HFF-Myc (cell line): Measurements from ENCODE around the gene PAX5.

Experiments used
- DNase-seq: peaks from one replicate; pipeline ENCODE4 v3.0.0-alpha.2; 2011; ENCODE audit warnings: low read depth; ENCODE audit errors: extremely low read depth
- H3K4me3 ChIP-seq: replicated peaks from 2 replicates; pipeline ENCODE4 v1.5.1; 2011; ENCODE audit warnings: low read depth, mild to moderate bottlenecking, control low read depth, low read length
- TF ChIP-seq, protein P1 (sequence below): IDR thresholded peaks from 2 replicates; pipeline ENCODE4 v1.5.1; 2012; ENCODE audit warnings: mild to moderate bottlenecking, low read depth, low read length, control low read depth; ENCODE audit errors: missing control alignments

The PAX5 gene

DNA sequence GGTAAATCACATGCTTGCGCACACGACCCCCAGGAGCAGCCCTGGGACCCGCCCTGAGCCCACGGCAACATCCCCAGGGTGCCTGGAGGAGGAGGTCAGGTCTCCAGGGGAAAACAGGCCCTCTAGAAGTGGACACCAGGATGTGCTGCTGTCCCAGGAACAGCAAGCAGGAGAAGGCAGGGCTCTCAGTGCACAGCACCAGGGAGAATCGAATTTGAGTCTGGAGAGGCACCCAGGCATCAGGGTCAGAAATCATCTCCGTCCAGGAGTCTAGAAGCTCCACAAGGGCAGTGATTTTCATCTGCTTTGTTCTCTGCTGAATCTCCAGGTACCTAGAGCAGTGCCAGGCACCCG lies 93.6 kb downstream of the PAX5 start:
- no peak overlapping the region for H3K4me3 ChIP-seq
- DNase-seq: no peak
- TF ChIP-seq, protein P1, sequence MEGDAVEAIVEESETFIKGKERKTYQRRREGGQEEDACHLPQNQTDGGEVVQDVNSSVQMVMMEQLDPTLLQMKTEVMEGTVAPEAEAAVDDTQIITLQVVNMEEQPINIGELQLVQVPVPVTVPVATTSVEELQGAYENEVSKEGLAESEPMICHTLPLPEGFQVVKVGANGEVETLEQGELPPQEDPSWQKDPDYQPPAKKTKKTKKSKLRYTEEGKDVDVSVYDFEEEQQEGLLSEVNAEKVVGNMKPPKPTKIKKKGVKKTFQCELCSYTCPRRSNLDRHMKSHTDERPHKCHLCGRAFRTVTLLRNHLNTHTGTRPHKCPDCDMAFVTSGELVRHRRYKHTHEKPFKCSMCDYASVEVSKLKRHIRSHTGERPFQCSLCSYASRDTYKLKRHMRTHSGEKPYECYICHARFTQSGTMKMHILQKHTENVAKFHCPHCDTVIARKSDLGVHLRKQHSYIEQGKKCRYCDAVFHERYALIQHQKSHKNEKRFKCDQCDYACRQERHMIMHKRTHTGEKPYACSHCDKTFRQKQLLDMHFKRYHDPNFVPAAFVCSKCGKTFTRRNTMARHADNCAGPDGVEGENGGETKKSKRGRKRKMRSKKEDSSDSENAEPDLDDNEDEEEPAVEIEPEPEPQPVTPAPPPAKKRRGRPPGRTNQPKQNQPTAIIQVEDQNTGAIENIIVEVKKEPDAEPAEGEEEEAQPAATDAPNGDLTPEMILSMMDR: no peak

DNA sequence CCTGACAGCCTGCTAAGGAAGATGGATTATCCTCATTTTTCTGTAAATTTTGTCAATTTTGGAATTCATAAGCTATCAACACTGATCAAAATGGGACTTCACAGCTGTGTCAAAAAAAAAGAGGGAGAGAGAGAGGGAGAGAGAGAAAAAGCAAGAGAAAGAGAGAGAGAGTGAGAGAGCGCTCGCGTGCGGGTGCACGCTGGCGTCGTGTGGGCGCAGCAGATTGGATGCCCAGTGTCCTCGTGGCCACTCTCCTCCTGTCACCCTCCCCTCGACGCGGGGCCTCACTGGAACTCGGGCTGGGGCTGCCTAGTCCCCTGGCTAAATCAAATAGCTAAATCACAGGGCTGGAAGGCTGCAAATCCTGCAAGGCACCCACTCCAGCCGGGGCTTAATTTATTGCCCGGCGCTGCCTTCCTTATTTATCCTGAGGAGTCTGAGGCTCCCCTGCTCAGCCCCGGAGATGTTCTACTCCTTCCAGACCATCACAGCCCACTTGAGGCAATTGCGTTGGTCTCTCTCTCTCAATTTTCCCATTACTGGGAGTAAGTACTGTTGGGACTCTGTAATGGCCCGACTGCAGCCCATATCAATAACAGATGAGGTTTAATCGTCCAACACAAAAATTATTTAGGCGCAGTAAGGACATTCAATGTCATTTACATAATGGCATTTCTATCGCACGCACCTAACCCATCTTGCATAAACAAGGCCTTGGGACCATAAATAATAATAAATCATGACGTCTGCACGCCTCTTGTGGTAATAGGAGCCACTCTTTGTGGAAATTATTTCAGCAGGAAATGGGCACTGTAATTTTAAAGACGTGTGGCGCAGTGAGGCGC lies 94.2 kb downstream of the PAX5 start:
- no peak for DNase-seq
- TF ChIP-seq, protein P1: no peak
- no peak overlapping the region for H3K4me3 ChIP-seq

DNA sequence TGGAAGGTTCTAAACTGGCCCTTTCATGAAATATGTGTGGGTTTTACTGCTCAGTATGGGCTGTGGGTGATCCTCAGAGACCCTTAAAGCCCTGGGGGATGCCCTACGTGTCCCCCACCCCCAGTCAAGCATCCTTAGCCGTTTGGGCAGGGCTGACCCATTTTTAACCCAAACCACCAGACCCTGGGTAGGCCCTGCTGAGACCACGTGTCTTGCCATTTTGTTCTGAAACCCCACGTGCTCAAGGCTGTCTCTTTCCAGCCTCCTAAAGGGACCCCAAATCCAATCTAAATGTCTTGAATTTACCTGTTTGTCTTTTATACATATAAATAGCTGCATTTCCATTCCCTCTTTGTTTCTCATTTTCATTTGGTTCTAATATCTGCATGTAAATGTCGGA lies 94.9 kb downstream of the PAX5 start:
- no peak for DNase-seq
- no peak overlapping the region for H3K4me3 ChIP-seq
- TF ChIP-seq, protein P1: no peak

DNA sequence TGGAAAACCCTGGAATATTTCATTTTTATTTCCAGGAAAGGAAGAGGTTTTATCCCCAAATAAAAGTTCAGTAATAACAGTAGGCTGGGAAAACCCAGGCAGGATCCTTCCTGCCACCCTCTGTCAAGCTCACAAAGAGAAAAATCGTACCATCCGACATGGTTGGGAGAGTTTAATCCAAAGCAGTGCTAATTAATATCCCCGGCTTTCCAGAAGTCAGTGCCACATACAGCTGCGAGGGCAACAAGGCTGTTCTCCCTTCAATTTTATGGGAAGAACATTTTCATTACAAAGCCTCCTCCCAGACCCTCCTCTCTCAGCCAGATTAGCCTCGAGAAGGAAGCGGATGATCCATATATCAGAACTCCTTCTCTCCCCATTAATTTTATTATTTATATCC lies 95.5 kb downstream of the PAX5 start:
- TF ChIP-seq, protein P1: no peak
- no peak overlapping the region for H3K4me3 ChIP-seq
- no peak for DNase-seq

DNA sequence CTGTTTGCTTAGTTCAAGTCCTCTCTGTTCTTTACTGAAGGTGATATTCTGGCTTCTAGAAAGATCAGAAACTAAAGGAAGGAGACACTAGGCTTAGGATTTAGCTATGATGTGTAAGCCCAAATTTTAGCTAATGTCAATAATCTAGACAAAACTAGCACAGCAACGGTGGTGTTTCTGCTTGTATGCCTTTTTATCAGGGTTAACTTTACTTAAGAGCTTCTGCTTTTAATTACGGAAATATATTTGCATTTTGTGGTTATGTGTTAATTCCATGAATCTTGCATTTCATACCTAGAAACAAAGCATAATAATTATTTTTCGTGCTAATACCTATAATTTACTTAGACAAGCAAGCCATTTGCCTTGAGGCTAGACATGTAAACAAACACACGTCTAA lies 96.1 kb downstream of the PAX5 start:
- H3K4me3 ChIP-seq: no peak overlapping the region
- DNase-seq: no peak
- TF ChIP-seq, protein P1: no peak

DNA sequence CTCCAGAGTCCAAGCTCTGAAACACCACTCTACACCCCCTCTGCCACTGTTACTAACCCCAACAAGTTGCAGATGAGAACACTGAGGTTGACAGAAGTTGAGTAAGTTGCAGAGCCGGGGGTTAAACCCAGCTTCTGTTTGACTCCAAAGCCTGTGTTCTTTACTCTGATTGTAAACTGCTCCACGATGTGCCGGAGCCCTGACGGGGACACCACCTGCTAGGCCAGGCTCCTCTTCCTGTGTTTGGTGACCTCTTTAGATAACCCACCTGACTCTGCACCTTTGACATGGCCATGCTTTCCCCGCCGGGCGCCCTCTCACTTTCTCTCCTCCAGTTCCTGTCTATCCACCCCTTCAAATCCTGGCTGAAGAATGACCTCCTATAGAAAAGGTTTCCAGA lies 96.7 kb downstream of the PAX5 start:
- H3K4me3 ChIP-seq: no peak overlapping the region
- TF ChIP-seq, protein P1: no peak
- DNase-seq: no peak

DNA sequence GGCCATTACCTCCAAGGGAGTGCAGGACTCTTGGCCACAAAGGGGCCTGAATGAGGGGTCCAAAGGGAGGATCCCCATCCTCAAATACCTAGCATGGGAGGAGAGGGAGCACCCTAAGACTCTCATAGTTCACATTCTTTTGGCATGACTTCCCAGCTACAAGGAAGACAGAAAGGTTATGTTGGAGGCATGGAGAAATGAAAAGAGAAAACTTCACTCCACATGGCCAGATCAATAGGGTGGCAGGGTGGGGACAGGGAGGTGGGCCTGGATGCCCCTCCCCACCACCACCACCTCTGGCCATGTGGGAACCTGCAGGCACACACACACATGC lies 97.6 kb downstream of the PAX5 start:
- TF ChIP-seq, protein P1: no peak
- no peak overlapping the region for H3K4me3 ChIP-seq
- DNase-seq: no peak
